ENCODE measurements around the gene PAPLN. TPM values are rescaled to one million over a fixed set of nuclear protein-coding genes. Genes with fewer than 3 reads are reported as not detected.

The PAPLN gene
- total and polyA plus RNA-seq, 2 donors = 4.8 to 5.6 TPM

- no peaks in the 10 kb centered on the region for H3K36me3 ChIP-seq (ENCODE audit: insufficient read depth)
- no peak overlapping the region for H3K27ac ChIP-seq (ENCODE audit: low read depth)
Measured at GRCh38 chr14:73254247-73255004, 17.1 kb downstream of the PAPLN start.

GRCh38 chr14:73255005-73255400 lies 17.7 kb downstream of the PAPLN start:
- Histone ChIP-seq H3K4me1 (ENCODE audit: insufficient read depth) (no peaks in the 10 kb centered on the region), H3K4me3 (ENCODE audit: low read depth, low read length) (no peak overlapping the region), H3K27ac (ENCODE audit: low read depth) (no peak overlapping the region), H3K36me3 (ENCODE audit: insufficient read depth) (no peaks in the 10 kb centered on the region)
- DNase-seq (ENCODE audit: extremely low spot score) = no peak
- WGBS = 89% methylated on average over 6 of the region's 6 CpGs

More at GRCh38 chr14:73254247-73255004, 17.1 kb downstream of the PAPLN start:
- no peak overlapping the region for H3K4me3 ChIP-seq (ENCODE audit: low read depth, low read length)
- no peaks in the 10 kb centered on the region for H3K4me1 ChIP-seq (ENCODE audit: insufficient read depth)
- 92% methylated on average over 28 of the region's 28 CpGs for WGBS
- DNase-seq (ENCODE audit: extremely low spot score) = no peak

- Histone ChIP-seq H3K4me1 (ENCODE audit: insufficient read depth) (no peaks in the 10 kb centered on the region), H3K4me3 (ENCODE audit: low read depth, low read length) (no peak overlapping the region), H3K27ac (ENCODE audit: low read depth) (no peak overlapping the region), H3K36me3 (ENCODE audit: insufficient read depth) (no peaks in the 10 kb centered on the region)
- 89% methylated on average over 9 of the region's 9 CpGs for WGBS
- DNase-seq (ENCODE audit: extremely low spot score) = no peak
Measured at GRCh38 chr14:73255693-73256225, 18.5 kb downstream of the PAPLN start.

GRCh38 chr14:73258076-73258475 lies 20.8 kb downstream of the PAPLN start:
- no peaks in the 10 kb centered on the region for H3K36me3 ChIP-seq (ENCODE audit: insufficient read depth)
- no peaks in the 10 kb centered on the region for H3K4me1 ChIP-seq (ENCODE audit: insufficient read depth)
- no peak for DNase-seq (ENCODE audit: extremely low spot score)
- no peak overlapping the region for H3K27ac ChIP-seq (ENCODE audit: low read depth)
- 89% methylated on average over 4 of the region's 4 CpGs for WGBS
- H3K4me3 ChIP-seq (ENCODE audit: low read depth, low read length) = no peak overlapping the region

- Histone ChIP-seq H3K36me3 (ENCODE audit: insufficient read depth) (no peaks in the 10 kb centered on the region), H3K27ac (ENCODE audit: low read depth) (no peak overlapping the region), H3K4me1 (ENCODE audit: insufficient read depth) (no peaks in the 10 kb centered on the region), H3K4me3 (ENCODE audit: low read depth, low read length) (no peak overlapping the region)
- no peak for DNase-seq (ENCODE audit: extremely low spot score)
- WGBS = 90% methylated on average over 20 of the region's 20 CpGs
Measured at GRCh38 chr14:73258845-73259611, 21.7 kb downstream of the PAPLN start.

- Histone ChIP-seq H3K36me3 (ENCODE audit: insufficient read depth) (no peaks in the 10 kb centered on the region), H3K27ac (ENCODE audit: low read depth) (no peak overlapping the region), H3K4me1 (ENCODE audit: insufficient read depth) (no peaks in the 10 kb centered on the region), H3K4me3 (ENCODE audit: low read depth, low read length) (no peak overlapping the region)
- WGBS = 85% methylated on average over 9 of the region's 9 CpGs
- DNase-seq (ENCODE audit: extremely low spot score) = no peak
Measured at GRCh38 chr14:73259837-73260236, 22.5 kb downstream of the PAPLN start.

- Histone ChIP-seq H3K4me3 (ENCODE audit: low read depth, low read length) (no peak overlapping the region), H3K27ac (ENCODE audit: low read depth) (no peak overlapping the region), H3K4me1 (ENCODE audit: insufficient read depth) (no peaks in the 10 kb centered on the region), H3K36me3 (ENCODE audit: insufficient read depth) (no peaks in the 10 kb centered on the region)
- no peak for DNase-seq (ENCODE audit: extremely low spot score)
- WGBS = 75% methylated on average over 11 of the region's 11 CpGs
Measured at GRCh38 chr14:73260574-73260973, 23.3 kb downstream of the PAPLN start.

GRCh38 chr14:73261075-73261474 lies 23.8 kb downstream of the PAPLN start:
- no peaks in the 10 kb centered on the region for H3K4me1 ChIP-seq (ENCODE audit: insufficient read depth)
- H3K4me3 ChIP-seq (ENCODE audit: low read depth, low read length) = no peak overlapping the region
- no peaks in the 10 kb centered on the region for H3K36me3 ChIP-seq (ENCODE audit: insufficient read depth)
- no peak for DNase-seq (ENCODE audit: extremely low spot score)
- no peak overlapping the region for H3K27ac ChIP-seq (ENCODE audit: low read depth)
- WGBS = 76% methylated on average over 6 of the region's 6 CpGs

GRCh38 chr14:73261520-73262426 lies 24.5 kb downstream of the PAPLN start:
- no peak for DNase-seq (ENCODE audit: extremely low spot score)
- WGBS = 91% methylated on average over 15 of the region's 15 CpGs
- Histone ChIP-seq H3K4me1 (ENCODE audit: insufficient read depth) (no peaks in the 10 kb centered on the region), H3K4me3 (ENCODE audit: low read depth, low read length) (no peak overlapping the region), H3K36me3 (ENCODE audit: insufficient read depth) (no peaks in the 10 kb centered on the region), H3K27ac (ENCODE audit: low read depth) (no peak overlapping the region)

GRCh38 chr14:73262427-73263183 lies 25.3 kb downstream of the PAPLN start:
- DNase-seq (ENCODE audit: extremely low spot score) = no peak
- 94% methylated on average over 20 of the region's 20 CpGs for WGBS
- no peaks in the 10 kb centered on the region for H3K4me1 ChIP-seq (ENCODE audit: insufficient read depth)
- H3K4me3 ChIP-seq (ENCODE audit: low read depth, low read length) = no peak overlapping the region
- no peak overlapping the region for H3K27ac ChIP-seq (ENCODE audit: low read depth)
- no peaks in the 10 kb centered on the region for H3K36me3 ChIP-seq (ENCODE audit: insufficient read depth)

- no peak overlapping the region for H3K27ac ChIP-seq (ENCODE audit: low read depth)
- no peak for DNase-seq (ENCODE audit: extremely low spot score)
- 83% methylated on average over 7 of the region's 7 CpGs for WGBS
- H3K4me1 ChIP-seq (ENCODE audit: insufficient read depth) = no peaks in the 10 kb centered on the region
- no peak overlapping the region for H3K4me3 ChIP-seq (ENCODE audit: low read depth, low read length)
- no peaks in the 10 kb centered on the region for H3K36me3 ChIP-seq (ENCODE audit: insufficient read depth)
Measured at GRCh38 chr14:73263606-73264005, 26.3 kb downstream of the PAPLN start.

- H3K36me3 ChIP-seq (ENCODE audit: insufficient read depth) = no peaks in the 10 kb centered on the region
- 91% methylated on average over 23 of the region's 23 CpGs for WGBS
- H3K4me1 ChIP-seq (ENCODE audit: insufficient read depth) = no peaks in the 10 kb centered on the region
- no peak overlapping the region for H3K27ac ChIP-seq (ENCODE audit: low read depth)
- DNase-seq (ENCODE audit: extremely low spot score) = no peak
- no peak overlapping the region for H3K4me3 ChIP-seq (ENCODE audit: low read depth, low read length)
Measured at GRCh38 chr14:73264080-73264884, 27.0 kb downstream of the PAPLN start.

All from urinary bladder (tissue), 4 donors.